ENCODE data around the gene CHAC2. TPM values are rescaled to one million over a fixed set of nuclear protein-coding genes. Genes with fewer than 3 reads are reported as not detected.
"Not testable (repeated sequence)": the region's sequence is repeated elsewhere in the genome, so short reads cannot be mapped to it uniquely, and the experiment has no call there.

The CHAC2 gene
- total RNA-seq, 1 donor = 3.3 TPM

- Histone ChIP-seq H3K4me3 (ENCODE audit: insufficient read depth, low read length) (no peak overlapping the region), H4K20me1 (ENCODE audit: insufficient read depth, low read length) (no peaks in the 10 kb centered on the region), H3K4me2 (ENCODE audit: insufficient read depth, low read length) (no peak overlapping the region), H3K36me3 (ENCODE audit: insufficient read depth, low read length) (peaks cover 4% of the 10 kb centered on the region), H2AFZ (ENCODE audit: low read length) (no peak overlapping the region), H3K27me3 (ENCODE audit: insufficient read depth, low read length) (no peaks in the 10 kb centered on the region), H3K4me1 (ENCODE audit: insufficient read depth, low read length) (peaks cover 12% of the 10 kb centered on the region), H3K79me2 (ENCODE audit: insufficient read depth, low read length) (no peaks in the 10 kb centered on the region), H3K27ac (ENCODE audit: low read depth, low read length) (no peak overlapping the region), H3K9me3 (ENCODE audit: low read depth, low read length) (no peaks in the 10 kb centered on the region)
- TF ChIP-seq CTCF (IDR thresholded peaks at IDR 0.05; ENCODE audit: extremely low read depth, low read depth, low read length) = no peak
- no peak for DNase-seq (ENCODE audit: insufficient read length, low spot score, missing footprints)
Measured at GRCh38 chr2:53752385-53752784, 15.2 kb upstream of the CHAC2 start.

- TF ChIP-seq CTCF (IDR thresholded peaks at IDR 0.05; ENCODE audit: extremely low read depth, low read depth, low read length) = no peak
- Histone ChIP-seq H3K4me1 (ENCODE audit: insufficient read depth, low read length) (peaks cover 12% of the 10 kb centered on the region), H4K20me1 (ENCODE audit: insufficient read depth, low read length) (no peaks in the 10 kb centered on the region)
Measured at GRCh38 chr2:53753041-53753440, 14.6 kb upstream of the CHAC2 start.

GRCh38 chr2:53755121-53755520, 12.5 kb upstream of the CHAC2 start:
- Histone ChIP-seq H3K79me2 (ENCODE audit: insufficient read depth, low read length) (no peaks in the 10 kb centered on the region), H3K27me3 (ENCODE audit: insufficient read depth, low read length) (no peaks in the 10 kb centered on the region), H4K20me1 (ENCODE audit: insufficient read depth, low read length) (no peaks in the 10 kb centered on the region), H3K36me3 (ENCODE audit: insufficient read depth, low read length) (peaks cover 4% of the 10 kb centered on the region), H2AFZ (ENCODE audit: low read length) (no peak overlapping the region), H3K4me2 (ENCODE audit: insufficient read depth, low read length) (no peak overlapping the region), H3K4me1 (ENCODE audit: insufficient read depth, low read length) (peaks cover 12% of the 10 kb centered on the region), H3K9me3 (ENCODE audit: low read depth, low read length) (no peaks in the 10 kb centered on the region), H3K27ac (ENCODE audit: low read depth, low read length) (no peak overlapping the region), H3K4me3 (ENCODE audit: insufficient read depth, low read length) (no peak overlapping the region)
- TF ChIP-seq CTCF (IDR thresholded peaks at IDR 0.05; ENCODE audit: extremely low read depth, low read depth, low read length) = no peak
- no peak for DNase-seq (ENCODE audit: insufficient read length, low spot score, missing footprints)

More at GRCh38 chr2:53753041-53753440, 14.6 kb upstream of the CHAC2 start:
- Histone ChIP-seq H3K27me3 (ENCODE audit: insufficient read depth, low read length) (no peaks in the 10 kb centered on the region), H3K4me2 (ENCODE audit: insufficient read depth, low read length) (no peak overlapping the region), H3K4me3 (ENCODE audit: insufficient read depth, low read length) (no peak overlapping the region), H2AFZ (ENCODE audit: low read length) (no peak overlapping the region), H3K27ac (ENCODE audit: low read depth, low read length) (no peak overlapping the region), H3K9me3 (ENCODE audit: low read depth, low read length) (no peaks in the 10 kb centered on the region), H3K79me2 (ENCODE audit: insufficient read depth, low read length) (no peaks in the 10 kb centered on the region), H3K36me3 (ENCODE audit: insufficient read depth, low read length) (peaks cover 4% of the 10 kb centered on the region)
- DNase-seq (ENCODE audit: insufficient read length, low spot score, missing footprints) = no peak

GRCh38 chr2:53756644-53757043, 11.0 kb upstream of the CHAC2 start:
- Histone ChIP-seq H2AFZ (ENCODE audit: low read length) (no peak overlapping the region), H3K9me3 (ENCODE audit: low read depth, low read length) (no peaks in the 10 kb centered on the region), H3K27ac (ENCODE audit: low read depth, low read length) (no peak overlapping the region), H3K27me3 (ENCODE audit: insufficient read depth, low read length) (no peaks in the 10 kb centered on the region), H3K36me3 (ENCODE audit: insufficient read depth, low read length) (peaks cover 4% of the 10 kb centered on the region), H3K4me1 (ENCODE audit: insufficient read depth, low read length) (peaks cover 8% of the 10 kb centered on the region), H4K20me1 (ENCODE audit: insufficient read depth, low read length) (no peaks in the 10 kb centered on the region), H3K4me2 (ENCODE audit: insufficient read depth, low read length) (no peak overlapping the region), H3K79me2 (ENCODE audit: insufficient read depth, low read length) (no peaks in the 10 kb centered on the region), H3K4me3 (ENCODE audit: insufficient read depth, low read length) (no peak overlapping the region)
- no peak for TF ChIP-seq CTCF (IDR thresholded peaks at IDR 0.05; ENCODE audit: extremely low read depth, low read depth, low read length)
- no peak for DNase-seq (ENCODE audit: insufficient read length, low spot score, missing footprints)

GRCh38 chr2:53757206-53757605, 10.4 kb upstream of the CHAC2 start:
- H3K4me1 ChIP-seq (ENCODE audit: insufficient read depth, low read length); H3K27me3 ChIP-seq (ENCODE audit: insufficient read depth, low read length); H4K20me1 ChIP-seq (ENCODE audit: insufficient read depth, low read length); H3K27ac ChIP-seq (ENCODE audit: low read depth, low read length); H2AFZ ChIP-seq (ENCODE audit: low read length); DNase-seq (ENCODE audit: insufficient read length, low spot score, missing footprints); H3K79me2 ChIP-seq (ENCODE audit: insufficient read depth, low read length); H3K9me3 ChIP-seq (ENCODE audit: low read depth, low read length); H3K4me2 ChIP-seq (ENCODE audit: insufficient read depth, low read length); H3K36me3 ChIP-seq (ENCODE audit: insufficient read depth, low read length); H3K4me3 ChIP-seq (ENCODE audit: insufficient read depth, low read length): not testable (repeated sequence)
